GM13976 (cell line): ENCODE measurements around the gene AFAP1L2.

Experiments
- DNase-seq: peaks from one replicate; pipeline ENCODE4 v3.0.0; 2012; ENCODE audit warnings: low spot score
- in situ Hi-C: fragments of 300-500 bp; cut with MboI; formaldehyde crosslinking; loops from one replicate; pipeline ENCODE4 v1.12.0; 2022; ENCODE audit warnings: low sequenced_read_pairs, mixed read lengths, inconsistent platforms; ENCODE audit not compliant: unreplicated experiment
- TF ChIP-seq, protein P1 (sequence below): IDR thresholded peaks from 2 replicates; pipeline ENCODE4 v1.5.1; 2012; ENCODE audit warnings: borderline replicate concordance, mild to moderate bottlenecking; ENCODE audit not compliant: insufficient read depth; ENCODE audit errors: extremely low read depth, missing control alignments, control extremely low read depth

AFAP1L2 gene

DNA sequence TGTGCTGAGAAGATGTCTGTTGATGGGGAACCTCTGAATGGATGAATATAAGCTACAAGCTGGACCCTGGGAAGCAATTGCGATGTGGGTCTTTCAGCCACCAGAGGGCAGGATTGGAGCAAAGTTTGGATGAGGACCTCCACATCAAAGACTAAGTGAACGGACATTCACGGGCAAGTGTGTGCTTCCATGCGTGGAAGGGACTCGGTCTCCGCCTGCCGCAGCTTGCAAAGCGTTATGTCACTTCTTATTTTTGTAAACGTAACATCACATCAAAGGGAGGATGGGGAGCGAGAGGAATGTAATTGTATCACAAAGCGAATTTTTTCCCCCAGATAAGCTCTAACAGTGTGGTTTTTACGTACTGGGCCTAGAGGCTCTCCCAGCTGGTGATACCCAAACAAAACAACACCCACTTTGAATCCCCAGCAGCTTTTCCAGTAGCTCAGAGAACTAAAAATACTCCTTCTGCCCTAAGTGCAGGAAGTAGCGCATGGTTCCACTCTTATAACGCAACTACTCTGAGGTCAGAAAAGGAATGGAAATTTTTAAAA, 100.2 kb downstream of the AFAP1L2 start:
- TF ChIP-seq, protein P1, sequence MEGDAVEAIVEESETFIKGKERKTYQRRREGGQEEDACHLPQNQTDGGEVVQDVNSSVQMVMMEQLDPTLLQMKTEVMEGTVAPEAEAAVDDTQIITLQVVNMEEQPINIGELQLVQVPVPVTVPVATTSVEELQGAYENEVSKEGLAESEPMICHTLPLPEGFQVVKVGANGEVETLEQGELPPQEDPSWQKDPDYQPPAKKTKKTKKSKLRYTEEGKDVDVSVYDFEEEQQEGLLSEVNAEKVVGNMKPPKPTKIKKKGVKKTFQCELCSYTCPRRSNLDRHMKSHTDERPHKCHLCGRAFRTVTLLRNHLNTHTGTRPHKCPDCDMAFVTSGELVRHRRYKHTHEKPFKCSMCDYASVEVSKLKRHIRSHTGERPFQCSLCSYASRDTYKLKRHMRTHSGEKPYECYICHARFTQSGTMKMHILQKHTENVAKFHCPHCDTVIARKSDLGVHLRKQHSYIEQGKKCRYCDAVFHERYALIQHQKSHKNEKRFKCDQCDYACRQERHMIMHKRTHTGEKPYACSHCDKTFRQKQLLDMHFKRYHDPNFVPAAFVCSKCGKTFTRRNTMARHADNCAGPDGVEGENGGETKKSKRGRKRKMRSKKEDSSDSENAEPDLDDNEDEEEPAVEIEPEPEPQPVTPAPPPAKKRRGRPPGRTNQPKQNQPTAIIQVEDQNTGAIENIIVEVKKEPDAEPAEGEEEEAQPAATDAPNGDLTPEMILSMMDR: peak; percentile 75
- DNase-seq: peak; percentile 85
- in situ Hi-C loops: loop anchor here (10.0 kb wide), 1 partner anchor 241 kb away; no protein-coding TSS in a partner anchor

DNA sequence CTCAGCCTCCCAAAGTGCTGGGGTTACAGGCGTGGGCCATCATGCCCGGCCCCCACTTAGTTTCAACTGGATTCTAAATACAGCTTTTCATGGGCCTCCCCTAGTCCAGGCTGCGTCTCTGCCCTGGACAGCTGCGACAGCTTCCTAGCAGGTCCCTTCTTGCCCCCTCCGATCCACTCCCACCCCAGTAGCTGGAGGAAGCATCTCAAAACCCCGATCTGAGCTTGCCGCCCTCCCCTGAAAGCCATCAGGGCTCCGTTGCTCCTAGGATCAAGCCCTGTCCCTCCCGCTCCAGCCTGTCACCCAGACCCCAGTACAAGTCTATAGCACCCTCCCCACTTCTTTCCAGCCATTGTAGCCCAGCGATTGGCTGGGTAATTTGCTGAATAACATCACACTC, 100.7 kb downstream of the AFAP1L2 start:
- in situ Hi-C loops: loop anchor here (10.0 kb wide), 1 partner anchor 241 kb away; no protein-coding TSS in a partner anchor
- TF ChIP-seq, protein P1: peak; percentile 5
- DNase-seq: no peak

DNA sequence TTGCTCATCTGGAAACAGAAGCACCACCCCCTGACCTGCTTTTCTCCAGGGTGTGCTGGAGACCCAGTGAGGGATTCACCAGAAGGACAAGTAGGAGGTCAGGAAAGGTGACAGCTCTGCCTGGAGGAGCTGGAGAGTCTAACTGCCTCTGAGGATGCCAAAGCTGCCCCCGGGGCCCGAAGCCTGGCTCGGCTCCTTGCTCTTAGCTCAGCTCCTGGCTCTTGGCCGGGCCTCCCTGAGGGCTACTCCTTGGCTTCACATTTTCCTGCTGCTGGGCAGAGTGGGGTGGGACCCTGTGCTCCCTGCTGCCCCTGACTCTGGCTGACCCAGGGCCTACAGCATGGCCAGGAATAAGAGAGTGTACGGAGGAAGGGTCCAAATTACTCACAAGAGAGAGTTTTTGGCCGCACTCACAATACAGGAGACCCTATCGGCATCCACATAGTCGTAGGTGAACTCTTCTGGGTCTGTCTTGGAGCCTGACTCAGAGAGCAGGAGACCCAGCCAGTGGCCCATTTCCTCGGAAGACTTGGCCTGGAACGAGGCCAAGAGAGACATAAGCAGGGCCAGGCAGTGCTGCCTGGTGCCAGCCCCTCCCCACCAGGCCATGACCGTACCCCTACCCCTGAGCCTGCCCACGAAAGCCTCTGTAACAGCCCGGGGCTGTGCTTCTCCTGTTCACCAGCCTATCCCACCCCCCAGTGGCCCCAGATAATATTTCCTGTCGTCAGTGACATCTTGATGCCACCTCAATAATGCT, 102.2 kb downstream of the AFAP1L2 start:
- DNase-seq: no peak
- TF ChIP-seq, protein P1: no peak
- in situ Hi-C loops: loop anchor here (10.0 kb wide), 1 partner anchor 243 kb away; no protein-coding TSS in a partner anchor

DNA sequence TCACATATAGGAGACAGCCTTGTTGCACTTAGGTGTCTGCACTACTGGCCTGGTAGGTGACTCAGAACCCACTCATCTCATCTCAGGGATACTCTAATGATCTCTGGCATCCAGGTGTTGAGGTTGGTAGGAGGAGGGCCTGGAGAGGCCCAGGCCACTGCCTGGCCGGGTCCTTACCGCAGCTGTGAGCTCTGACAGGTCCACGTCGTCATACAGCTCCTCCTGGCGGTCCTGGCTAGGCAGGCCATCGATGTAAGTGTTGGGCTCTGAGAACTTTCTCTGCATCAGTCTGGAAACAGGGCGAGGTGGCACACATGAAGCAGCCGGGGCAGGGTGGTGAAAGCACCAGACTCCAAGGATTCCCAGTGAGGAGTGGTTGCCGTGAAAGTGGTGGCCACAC, 103.1 kb downstream of the AFAP1L2 start:
- in situ Hi-C loops: loop anchor here (10.0 kb wide), 1 partner anchor 244 kb away; no protein-coding TSS in a partner anchor
- no peak for DNase-seq
- TF ChIP-seq, protein P1: no peak

DNA sequence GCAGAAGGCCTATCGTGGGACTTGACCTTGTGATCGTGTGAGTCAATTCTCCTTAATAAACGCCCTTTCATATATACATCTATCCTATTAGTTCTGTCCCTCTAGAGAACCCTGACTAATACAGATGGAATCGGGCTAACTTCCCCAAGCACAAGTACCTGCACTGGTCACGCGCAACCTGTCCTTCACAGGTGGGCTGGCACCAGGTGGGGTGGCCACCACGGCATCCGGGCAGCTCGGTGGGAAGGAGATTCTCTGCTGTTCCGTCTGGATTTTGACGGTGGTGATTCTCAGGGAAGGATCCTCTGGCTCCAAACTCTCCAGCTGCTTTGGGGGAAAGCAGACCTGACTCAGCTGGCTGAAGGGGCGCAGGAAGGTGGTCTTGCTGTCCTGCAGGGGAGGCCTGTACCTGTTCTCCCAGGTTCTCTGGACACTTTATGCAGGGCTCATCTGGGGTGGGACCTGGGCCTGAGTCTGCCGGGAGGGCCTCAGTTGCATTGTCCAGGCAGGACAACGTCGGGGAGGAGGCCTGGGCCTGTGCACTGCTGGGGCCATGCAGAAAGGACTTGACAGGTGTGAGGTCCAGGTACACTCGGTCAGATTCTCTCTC, 104.2 kb downstream of the AFAP1L2 start:
- TF ChIP-seq, protein P1: no peak
- in situ Hi-C loops: loop anchor here (10.0 kb wide), 1 partner anchor 245 kb away; no protein-coding TSS in a partner anchor
- DNase-seq: no peak

DNA sequence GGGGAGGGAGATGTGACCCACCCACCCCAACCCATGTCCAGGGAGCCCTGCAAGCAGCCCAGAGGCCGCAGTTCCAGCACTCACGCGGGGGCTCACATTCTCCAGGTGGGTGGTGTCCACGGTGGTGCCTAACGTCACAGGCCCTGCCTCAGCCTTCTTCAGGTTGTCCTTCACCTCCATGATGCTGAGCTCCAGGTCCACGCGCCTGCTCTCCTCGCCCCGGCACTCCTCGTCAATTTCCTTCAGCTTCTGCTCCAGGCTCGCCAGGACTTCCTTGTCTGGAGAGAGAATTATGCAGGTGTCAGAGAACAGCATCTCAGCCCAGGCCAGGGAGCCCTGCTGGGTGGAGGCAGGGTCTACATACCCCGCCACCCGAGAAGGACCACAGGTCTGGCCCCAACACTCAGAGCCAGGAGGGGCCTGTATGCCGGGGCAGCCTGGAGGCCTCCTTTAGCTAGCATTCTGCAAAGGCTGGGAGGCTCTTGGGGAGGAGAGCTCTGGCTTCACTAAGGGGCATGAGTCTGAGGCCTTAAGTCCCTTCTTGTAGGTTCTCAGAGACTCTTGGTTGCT, 107.1 kb downstream of the AFAP1L2 start:
- no peak for DNase-seq
- in situ Hi-C loops: loop anchor here (25.0 kb wide), 1 partner anchor 840 kb away; no protein-coding TSS in a partner anchor
- TF ChIP-seq, protein P1: no peak
